HG03460 (cell line): ENCODE results near the gene MRPS9.

Experiments used
- ATAC-seq: cut with Tn5 transposase; IDR thresholded peaks from one replicate; pipeline ENCODE4 v1.9.1; 2021; ENCODE audit not compliant: unreplicated experiment

MRPS9 gene

DNA sequence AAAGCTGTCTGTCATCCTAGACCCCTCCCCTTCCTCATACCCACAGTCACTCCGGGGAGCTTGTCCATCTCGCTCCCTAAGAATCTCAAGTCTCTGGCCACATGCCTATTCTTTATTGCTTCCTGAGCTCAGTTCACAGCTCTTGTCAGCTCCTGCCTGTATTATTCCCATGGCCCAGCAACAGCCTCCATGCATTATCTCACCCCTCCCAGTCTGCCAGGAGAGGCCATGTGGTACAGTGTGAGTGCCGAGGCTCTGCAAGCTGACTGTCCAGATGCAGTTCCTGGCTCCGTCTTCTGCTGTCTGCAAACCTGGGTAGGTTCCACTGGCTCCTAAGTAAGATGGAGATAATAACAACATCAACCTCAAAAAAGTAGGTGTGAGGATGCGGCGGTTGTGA lies 79.7 kb downstream of the MRPS9 start:
- ATAC-seq, result no peak

DNA sequence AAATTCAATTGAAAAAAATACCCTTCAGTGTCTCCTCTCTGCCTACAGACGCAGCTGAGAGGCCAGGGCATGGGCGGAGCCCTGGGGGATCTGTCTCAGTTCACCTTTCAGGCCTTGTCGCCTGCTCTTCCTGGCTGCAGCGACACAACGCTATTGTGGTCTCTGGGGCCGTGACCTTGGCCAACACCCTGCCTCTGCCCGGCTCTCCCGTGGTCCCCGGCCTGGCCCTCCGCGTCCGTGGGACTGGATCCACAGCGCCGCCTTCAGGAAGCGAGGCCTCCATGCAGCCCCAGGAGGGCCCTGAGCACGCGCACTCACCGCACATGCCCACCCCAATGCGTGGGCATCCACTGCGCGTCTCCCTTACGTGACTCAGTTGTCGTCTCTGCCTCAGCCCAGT lies 81.1 kb downstream of the MRPS9 start:
- no peak for ATAC-seq

DNA sequence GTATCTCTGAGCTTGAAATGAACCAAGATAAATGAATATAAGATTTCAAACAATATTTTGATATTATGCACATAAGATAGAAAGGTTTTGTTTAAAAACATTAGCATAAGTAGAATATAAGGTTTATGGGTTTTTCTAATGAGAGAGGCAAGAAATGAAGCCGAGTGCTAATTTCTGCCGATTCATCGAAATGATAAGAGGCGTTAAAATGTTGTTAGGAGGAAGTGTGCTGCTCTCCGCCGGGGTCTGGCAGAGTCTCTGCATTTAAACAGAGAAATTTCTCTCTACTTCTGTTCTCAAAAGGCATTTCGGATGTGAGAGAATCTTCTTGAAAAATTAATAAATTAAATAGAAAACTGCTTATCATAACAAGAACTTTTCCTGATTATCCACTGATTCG lies 83.6 kb downstream of the MRPS9 start:
- ATAC-seq, result no peak

DNA sequence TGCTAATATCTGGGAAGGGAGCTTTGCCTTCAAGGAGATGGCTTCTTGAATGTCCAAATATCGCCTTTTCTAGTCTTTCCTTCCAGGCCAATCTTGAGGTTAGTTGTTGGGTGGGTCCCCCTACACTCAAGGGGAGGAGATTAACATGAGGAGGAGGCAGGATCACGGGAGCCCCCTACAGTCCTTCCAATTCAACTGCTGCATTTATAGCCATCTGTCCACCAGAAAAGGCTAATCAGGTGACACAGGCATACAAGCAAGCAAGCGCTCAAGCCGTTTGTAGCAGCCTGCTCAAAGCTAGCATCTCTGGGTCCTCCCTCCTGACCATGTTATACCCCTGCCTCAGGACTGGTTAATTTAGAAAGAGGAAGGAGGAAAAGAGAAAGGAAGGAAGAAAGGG lies 87.6 kb downstream of the MRPS9 start:
- no peak for ATAC-seq

DNA sequence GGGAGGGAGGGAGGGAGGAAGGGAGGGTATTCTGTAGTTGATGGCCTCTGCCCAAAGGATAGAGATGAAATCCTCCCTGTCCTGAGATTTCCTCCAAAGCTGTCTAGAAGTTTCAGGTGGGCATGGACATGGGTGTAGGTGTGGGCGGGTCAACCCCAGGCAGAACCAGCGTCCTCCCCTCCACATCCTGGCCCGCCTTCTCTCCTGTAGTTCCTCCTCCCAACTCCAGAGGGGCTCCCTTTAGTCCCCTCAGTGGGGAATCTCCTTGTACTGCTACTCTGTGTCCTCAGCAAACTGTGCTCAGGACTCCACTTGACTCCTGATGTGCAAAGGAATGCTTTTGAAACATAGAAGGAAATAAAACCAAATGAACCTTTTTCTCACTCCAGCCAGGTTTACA lies 88.1 kb downstream of the MRPS9 start:
- no peak for ATAC-seq

DNA sequence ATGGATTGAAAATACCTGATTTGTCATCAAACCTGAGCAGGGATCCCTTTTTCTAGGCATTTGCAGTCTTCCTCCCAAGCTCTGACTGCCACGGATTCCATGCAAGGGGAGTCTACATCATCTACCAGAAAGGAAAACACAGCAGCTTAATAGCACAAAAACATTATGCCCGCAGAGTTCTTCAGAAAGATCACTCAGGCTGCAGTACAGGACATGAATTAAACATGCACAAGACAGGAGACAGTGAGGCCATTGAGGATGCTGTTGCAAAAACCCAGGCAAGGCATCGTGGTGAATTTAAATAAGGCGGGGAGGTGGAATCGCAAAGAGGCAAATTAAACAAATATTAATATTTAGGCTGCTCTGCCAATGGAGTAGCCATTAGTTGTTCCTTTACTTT lies 88.5 kb downstream of the MRPS9 start:
- ATAC-seq, result no peak

DNA sequence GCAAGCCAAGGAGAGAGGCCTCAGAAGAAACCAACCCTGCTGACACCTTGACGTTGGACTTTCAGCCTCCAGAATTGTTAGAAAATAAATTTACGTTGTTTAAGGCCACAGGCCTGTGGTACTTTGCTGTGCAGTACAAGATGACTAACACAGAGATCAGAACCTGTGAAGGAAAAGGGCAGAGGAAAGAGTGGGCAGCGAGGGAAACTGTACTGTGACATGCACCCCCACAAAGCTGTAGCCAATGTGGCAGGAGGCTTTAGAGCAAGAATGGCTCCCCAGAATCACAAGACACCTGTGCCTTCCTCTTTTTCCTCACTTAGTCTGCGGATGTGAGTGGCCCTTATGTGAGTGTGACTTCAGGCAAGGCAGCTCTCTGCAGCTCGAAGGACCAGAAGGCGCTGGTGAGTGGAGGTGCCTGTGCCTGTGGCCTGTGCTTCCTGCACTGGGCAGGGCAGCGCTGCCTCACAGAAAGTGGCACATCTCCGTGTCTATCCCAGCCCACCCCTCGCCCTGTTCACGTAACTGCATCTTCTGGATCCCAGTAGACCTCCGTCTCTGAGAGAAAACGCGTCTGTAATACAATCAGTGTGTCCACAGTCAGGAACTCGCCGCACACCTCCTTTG lies 89.5 kb downstream of the MRPS9 start:
- no peak for ATAC-seq

DNA sequence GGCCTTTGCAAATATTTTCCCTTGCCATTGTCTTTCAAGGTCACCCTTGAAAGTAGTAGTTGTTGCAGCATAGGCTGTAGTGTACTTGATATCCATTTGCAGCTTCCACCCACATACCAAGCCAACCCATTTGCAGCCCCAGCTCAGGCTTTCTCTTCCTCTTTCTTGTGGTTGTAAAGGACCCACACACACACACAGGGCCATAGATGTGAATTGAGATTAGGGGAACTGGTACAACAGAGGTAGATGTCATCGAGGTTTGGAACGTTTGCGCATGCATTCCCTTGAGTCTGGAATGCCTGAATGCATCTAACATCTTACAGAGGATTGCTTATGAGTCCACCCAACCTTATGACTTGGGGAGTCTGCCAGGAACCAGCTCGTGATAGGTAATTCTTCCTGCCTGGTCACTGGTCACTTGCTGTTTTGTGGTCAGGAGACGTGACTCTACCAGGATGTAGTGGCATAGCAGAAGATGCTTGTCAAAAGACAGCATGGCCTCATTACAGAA lies 91.9 kb downstream of the MRPS9 start:
- peak; percentile 96 for ATAC-seq

DNA sequence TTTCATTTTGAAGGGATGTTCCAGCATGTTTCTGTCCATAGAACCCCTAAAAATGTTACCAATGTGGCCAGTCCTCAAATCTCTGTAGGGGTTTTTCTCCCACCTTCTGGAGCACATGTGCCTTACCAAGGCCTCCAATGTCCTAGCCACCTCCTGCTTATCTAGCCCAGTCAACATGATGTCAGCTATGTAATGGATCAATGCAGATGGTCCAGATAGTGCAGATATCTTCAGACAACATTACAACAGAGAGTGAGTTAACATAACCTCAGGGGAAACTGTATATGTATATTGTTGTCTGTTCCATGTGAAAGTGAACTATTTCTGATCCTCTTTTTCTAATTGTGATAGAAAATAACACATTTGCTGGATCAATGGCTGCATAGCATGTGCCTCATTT lies 92.7 kb downstream of the MRPS9 start:
- no peak for ATAC-seq

DNA sequence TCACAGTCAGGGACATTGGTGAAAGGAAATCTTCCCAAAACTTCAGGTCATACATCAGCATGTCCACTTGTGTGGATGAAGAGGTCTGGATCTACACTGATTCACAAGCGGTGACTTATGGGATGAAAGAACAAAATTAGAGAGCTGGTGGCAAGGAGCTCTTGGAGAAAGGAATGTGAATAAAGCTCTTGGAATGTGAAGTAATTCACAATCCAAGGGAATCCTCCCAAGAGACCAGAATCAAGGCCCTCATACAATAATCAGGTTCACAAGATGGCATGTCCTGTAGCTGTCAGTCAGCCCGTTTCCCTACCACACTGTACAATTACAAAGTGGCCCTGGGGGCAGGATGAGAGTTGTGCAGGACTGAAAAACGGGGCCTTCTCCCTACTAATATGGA lies 96.2 kb downstream of the MRPS9 start:
- no peak for ATAC-seq

DNA sequence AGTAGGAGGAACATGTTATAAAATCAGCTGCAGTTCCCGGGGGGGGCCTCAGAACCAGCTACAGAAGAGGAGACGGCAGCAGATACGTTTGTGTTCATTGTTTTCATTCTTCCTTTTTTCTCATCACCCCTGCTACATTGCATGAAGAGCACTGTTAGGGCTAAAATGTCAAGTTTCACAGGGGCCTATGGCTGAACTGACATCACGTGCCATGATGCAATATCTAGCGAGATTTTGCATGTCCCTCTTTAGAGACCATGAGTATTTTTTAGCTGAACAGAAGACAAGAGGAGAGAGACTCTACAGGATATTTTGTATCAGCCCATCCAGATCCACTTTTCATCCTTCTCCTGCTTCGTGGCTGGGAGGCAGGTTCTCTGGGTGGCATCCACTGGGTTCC lies 97.6 kb downstream of the MRPS9 start:
- ATAC-seq, result no peak

DNA sequence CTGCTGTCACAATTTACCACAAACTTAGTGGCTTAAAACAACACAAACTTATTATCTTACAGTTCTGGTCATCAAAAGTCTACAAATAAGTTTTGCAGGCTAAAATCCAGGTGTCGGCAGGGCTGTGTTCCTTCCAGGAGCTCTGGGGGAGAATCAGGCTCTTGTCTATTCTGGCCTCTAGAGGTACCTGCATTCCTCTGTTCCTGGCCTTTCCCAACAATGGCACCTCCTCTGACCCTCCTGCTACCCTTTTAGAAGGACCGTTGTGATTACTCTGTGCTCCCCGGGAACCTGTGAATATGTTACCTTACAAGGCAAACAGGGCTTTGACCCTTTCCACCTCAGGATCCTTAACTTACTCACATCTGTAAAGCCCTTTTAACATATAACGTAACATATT lies 98.5 kb downstream of the MRPS9 start:
- no peak for ATAC-seq

DNA sequence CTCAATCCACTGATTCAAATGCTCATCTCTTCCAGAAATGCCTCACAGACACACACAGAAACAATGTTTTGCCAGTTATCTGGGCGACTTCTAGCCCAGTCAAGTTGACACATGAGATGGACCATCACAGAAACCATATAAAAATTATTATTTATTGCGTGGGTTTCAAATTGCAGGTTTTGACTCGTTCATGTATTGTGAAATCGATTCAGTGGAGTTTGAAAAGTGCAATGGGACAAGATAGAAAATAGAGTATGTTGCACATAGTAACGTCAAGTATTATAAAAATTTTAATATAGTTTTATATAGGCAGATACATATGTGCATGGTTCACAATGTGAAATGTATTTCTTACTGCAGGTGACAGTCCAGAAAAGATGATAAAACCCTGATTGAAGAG lies 100.8 kb downstream of the MRPS9 start:
- no peak for ATAC-seq

DNA sequence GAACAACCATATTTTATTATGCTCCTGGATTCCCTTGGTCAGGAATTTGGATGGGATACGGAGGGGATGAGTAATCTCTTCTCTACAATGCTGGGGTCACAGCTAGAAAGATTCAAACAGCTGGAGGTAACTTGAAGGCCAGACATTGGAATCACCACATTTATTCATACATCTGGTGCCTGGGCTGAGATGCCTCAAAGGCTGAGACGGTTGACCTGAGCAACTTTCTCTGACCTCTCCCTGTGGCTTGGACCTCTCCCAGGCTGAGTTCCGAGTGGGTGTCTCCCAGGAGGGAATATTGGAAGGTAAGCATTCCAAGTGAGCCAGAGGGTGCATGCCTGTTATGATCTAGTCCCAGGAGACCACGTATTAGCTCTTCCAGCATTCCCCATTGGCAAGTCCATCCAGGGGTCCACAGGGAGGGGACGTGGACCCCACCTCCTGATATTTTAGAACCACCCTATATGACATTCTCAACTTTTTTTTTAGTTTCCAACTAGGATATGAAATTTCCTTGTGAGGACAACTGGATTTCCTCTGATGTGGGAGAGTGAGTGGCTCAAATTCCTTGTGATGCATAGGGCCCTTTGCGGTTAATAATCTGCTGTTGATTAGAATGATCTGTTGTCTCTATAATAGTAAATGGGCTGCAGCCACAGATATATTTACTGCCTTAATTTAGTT lies 101.8 kb downstream of the MRPS9 start:
- ATAC-seq, result no peak

DNA sequence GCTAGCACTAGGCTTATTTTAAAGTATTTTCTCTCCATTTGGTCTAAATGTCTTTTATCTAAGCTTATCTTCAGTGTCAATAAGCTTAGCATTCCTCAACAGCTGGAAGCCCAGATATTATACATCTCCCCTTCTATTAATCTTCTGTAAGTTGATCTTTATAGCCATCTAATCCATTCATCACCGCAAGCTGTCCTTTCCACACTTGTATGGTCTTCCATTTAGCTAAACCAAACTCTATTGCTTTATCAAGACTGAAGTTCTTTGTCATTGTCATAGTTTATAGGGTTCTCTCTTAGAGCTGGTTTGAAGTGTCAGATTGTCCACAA lies 102.3 kb downstream of the MRPS9 start:
- no peak for ATAC-seq

DNA sequence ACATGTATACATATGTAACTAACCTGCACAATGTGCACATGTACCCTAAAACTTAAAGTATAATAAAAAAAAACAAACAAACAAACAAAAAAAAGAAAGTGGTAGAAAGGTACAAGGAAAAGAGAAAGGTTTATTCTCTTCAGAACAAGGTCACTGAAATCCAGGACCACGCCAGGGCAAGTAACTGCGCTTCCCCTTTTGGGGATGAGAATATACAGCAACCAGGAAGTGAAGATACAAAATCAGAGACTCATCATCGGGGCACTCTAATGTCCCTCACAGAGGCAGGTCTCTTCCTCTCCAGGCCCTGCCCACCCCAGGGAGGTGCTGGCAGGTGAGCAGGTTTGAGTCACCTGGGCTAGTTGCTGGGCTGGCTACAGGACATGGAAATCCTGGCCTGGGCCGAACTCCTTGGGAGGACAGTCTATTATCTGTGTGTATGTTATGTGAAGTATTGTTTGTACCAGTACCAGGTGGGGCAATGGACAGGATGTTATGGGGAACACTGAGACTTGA lies 103.3 kb downstream of the MRPS9 start:
- ATAC-seq, result no peak

DNA sequence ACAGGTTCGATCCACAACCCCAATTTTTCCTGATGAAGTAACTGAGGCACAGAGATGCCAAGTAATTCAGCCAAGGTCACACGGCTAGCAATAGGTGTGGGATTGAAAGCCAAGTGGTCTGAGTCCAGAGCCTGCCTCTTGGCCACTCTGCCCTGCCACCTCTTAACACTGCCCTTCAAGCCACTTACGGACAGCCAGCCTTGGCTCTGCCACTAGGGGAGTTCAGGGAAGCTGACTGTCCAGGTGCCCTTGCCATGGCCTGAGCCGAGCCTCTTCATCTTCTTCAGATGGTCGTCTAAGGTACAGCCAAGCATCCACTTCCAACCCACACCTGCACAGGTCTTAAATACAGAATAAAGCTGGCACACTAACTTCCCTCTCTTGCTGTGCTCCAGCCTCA lies 104.4 kb downstream of the MRPS9 start:
- ATAC-seq, result no peak

DNA sequence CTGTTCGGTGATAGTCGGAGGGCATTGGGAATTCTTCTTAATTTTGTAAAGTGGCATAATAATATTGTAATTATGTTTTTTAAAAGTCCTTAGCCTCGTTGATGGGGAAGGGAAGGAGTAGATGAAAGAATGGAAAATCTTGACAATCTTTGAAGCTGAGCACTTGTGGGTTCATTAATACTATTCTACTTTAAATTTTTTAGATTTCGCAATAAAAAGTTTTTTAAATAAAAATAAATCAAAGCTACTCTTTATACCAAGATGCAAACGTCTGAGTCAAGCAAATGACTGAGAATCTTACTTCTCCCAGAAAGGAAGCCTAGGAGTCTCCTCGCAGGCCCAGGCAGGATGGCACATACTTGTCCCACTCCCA lies 105.2 kb downstream of the MRPS9 start:
- ATAC-seq, result no peak

DNA sequence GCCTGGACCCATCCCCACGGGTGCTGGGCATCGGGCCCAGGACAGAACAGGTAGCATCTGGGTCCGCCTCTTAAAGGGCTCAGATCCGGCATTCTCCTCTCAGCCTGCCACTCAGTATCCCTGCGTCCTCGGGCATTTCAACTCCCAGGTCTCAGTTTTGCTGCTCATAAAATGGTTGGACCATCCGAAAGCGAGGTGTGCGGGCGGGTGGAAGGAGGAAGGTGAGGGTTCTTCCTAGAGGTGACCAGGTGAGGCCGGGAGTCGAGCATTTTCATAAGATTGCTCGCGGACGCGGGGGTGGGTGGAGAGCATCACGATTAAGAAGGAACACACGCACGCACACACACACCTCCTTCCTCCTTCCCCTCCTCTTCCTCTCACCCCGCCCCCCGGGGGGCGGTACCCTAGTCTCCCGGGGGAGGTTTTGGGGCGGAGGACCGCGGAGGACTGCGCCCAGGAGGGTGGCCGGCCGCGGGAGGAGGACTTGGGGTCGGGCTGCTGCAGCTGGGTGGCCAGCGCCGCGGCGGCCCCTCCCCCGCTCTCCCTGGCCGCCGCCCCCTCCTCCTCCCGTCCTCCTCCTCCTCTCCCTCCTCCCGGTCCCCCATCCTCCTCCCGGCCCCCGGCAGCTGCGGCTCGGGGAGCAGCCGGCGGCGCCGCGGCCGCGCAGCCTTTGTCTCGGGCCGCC lies 105.7 kb downstream of the MRPS9 start:
- ATAC-seq, result no peak

DNA sequence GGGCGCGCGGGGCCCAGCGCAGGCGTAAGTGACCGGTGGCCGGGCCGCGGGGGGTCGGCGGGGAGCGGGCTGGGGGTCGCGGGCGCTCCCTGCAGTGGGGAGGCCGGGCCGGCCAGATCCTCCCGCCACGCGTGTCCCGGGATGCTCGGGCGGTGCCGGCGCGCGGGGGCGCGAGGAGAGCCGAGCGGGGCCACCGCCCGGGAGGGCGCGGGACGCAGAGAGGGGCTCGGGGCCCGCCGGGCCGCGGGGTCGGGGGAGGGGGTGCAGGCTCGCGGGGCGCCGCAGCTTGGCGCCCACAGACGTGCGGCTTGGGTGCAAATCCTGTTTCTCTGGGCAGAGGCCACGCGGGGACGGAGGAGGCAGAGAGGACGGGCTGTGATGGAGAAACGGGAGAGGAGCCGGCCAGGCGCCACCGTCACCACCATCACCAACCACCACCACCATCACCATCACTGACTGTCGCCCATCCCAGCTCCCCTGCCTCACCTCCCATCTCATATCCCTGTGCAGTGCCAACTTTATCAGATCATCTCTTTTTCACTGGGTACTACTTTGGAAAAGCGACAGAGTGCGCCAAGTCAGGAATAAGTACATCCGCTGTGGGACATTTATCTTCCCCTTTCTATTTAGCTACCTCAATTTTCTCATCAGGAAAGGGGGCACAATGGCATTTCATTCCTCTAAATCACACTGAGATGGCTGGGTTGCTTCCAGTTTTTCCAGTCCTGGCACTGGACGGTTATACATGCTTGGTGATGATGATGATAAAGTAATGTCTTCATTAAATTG lies 106.5 kb downstream of the MRPS9 start:
- no peak for ATAC-seq

DNA sequence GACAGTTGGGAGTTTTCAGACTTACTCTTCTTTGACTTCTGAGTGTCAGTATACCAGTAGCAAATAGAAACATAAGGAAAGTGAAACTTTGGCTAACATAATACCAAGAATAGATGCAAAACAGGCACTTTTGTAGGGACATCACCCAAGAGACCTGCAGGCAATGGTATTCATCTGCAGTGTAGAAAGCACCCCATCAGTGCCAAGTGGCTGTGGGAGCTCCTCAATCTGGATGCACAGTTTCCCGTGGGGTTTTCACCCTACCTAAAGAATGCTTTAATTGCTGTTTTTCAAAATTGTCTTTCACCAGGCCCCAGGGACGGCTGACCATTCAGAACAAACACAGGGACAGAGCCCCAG lies 107.1 kb downstream of the MRPS9 start:
- no peak for ATAC-seq

DNA sequence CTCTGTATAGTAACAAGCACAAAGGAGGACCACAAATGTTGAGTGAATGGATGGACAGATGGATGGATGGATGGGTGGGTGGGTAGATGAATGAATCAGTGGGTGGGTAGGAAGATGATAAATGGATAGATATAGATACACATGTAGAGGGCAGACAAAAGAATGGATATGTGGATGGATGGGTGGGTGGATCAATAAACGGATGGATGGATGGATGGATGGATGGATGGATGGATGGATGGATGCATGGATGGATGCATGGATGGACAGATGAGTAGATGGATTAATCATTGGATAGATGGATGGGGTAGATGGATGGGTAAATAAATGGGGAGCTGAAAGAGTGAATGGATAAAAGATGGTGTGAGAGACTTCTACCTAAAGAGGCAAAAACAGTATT lies 111.4 kb downstream of the MRPS9 start:
- no peak for ATAC-seq
